GM13977 (cell line): Measurements from ENCODE around the gene HLA-DPB1.
"Not testable (repeated sequence)": the region's sequence is repeated elsewhere in the genome, so short reads cannot be mapped to it uniquely, and the experiment has no call there.

Source experiments
- DNase-seq: peaks from one replicate; pipeline ENCODE4 v3.0.0; 2012; ENCODE audit warnings: low spot score
- CTCF ChIP-seq: IDR thresholded peaks from 2 replicates; pipeline ENCODE4 v1.5.1; 2012; ENCODE audit warnings: mild to moderate bottlenecking, control low read depth; ENCODE audit not compliant: insufficient read depth; ENCODE audit errors: extremely low read depth, missing control alignments
- in situ Hi-C: fragments of 300-500 bp; cut with MboI; formaldehyde crosslinking; loops from one replicate; pipeline ENCODE4 v1.12.0; 2022; ENCODE audit warnings: low sequenced_read_pairs, low pct_unique_long_range_greater_than_20kb, mixed read lengths, inconsistent platforms; ENCODE audit not compliant: unreplicated experiment

The HLA-DPB1 gene

GRCh38 chr6:33095681-33096080 lies 19.9 kb downstream of the HLA-DPB1 start:
- no peak for TF ChIP-seq CTCF
- in situ Hi-C loops: no loop called here
- DNase-seq: no peak

- in situ Hi-C loops, DNase-seq: not testable (repeated sequence)
These were observed 25.4 kb downstream of the HLA-DPB1 start for GRCh38 chr6:33101121-33101737.

GRCh38 chr6:33103776-33104175 lies 28.0 kb downstream of the HLA-DPB1 start:
- TF ChIP-seq CTCF: no peak
- in situ Hi-C loops: no loop called here
- DNase-seq: no peak

GRCh38 chr6:33104887-33105286 lies 29.1 kb downstream of the HLA-DPB1 start:
- TF ChIP-seq CTCF: no peak
- no peak for DNase-seq
- in situ Hi-C loops: no loop called here

GRCh38 chr6:33105386-33105785 lies 29.6 kb downstream of the HLA-DPB1 start:
- in situ Hi-C loops: no loop called here
- no peak for TF ChIP-seq CTCF
- DNase-seq: no peak

GRCh38 chr6:33105916-33106871 lies 30.4 kb downstream of the HLA-DPB1 start:
- TF ChIP-seq CTCF: no peak
- no peak for DNase-seq
- in situ Hi-C loops: no loop called here

GRCh38 chr6:33107641-33108040 lies 31.9 kb downstream of the HLA-DPB1 start:
- DNase-seq: no peak
- in situ Hi-C loops: no loop called here
- TF ChIP-seq CTCF: no peak
